ENCODE data around the gene TAF4B. TPM values are rescaled to one million over a fixed set of nuclear protein-coding genes. Genes with fewer than 3 reads are reported as not detected.

The TAF4B gene
- total RNA-seq = 1.8 and 2.2 TPM in 2 replicates
- long read RNA-seq, partial matches to known transcripts = 2 of 2 reads
- long read RNA-seq, other reads (novel, unspliced or antisense) = 0 of 2 reads

GRCh38 chr18:26226229-26227050, at the start of gene TAF4B:
TSS of gene TAF4B (plus strand) at chr18:26226445. CDS start at chr18:26226934, 489 bp downstream.
- peaks cover 55% of the 10 kb centered on the region for H3K27me3 Mint-ChIP-seq
- peaks cover under 1% of the 10 kb centered on the region for H3K36me3 Mint-ChIP-seq (ENCODE audit: insufficient read depth)
- H3K4me1 Mint-ChIP-seq (ENCODE audit: low read depth) = peaks cover 4% of the 10 kb centered on the region
- peak; percentile 89 for DNase-seq (ENCODE audit: low spot score, unreplicated experiment)
- peak within 1 kb of the TSS; percentile 88 for H3K4me3 Mint-ChIP-seq (ENCODE audit: low read depth)
- H3K9me3 Mint-ChIP-seq (ENCODE audit: low read depth) = no peaks in the 10 kb centered on the region
- no peak for TF ChIP-seq CTCF (IDR thresholded peaks at IDR 0.05; ENCODE audit: unreplicated experiment)
- H3K27ac Mint-ChIP-seq = peak within 1 kb of the TSS; percentile 94

- Mint-ChIP-seq H3K4me3 (ENCODE audit: low read depth) (no peak overlapping the region), H3K4me1 (ENCODE audit: low read depth) (no peaks in the 10 kb centered on the region), H3K36me3 (ENCODE audit: insufficient read depth) (no peaks in the 10 kb centered on the region), H3K27me3 (no peaks in the 10 kb centered on the region), H3K27ac (no peak overlapping the region), H3K9me3 (ENCODE audit: low read depth) (no peaks in the 10 kb centered on the region)
- TF ChIP-seq CTCF (IDR thresholded peaks at IDR 0.05; ENCODE audit: unreplicated experiment) = no peak
- no peak for DNase-seq (ENCODE audit: low spot score, unreplicated experiment)
Measured at GRCh38 chr18:26181343-26181826, 44.9 kb upstream of the TAF4B start.

- no peaks in the 10 kb centered on the region for H3K4me1 Mint-ChIP-seq (ENCODE audit: low read depth)
- no peak overlapping the region for H3K27ac Mint-ChIP-seq
- no peak for TF ChIP-seq CTCF (IDR thresholded peaks at IDR 0.05; ENCODE audit: unreplicated experiment)
- no peaks in the 10 kb centered on the region for H3K36me3 Mint-ChIP-seq (ENCODE audit: insufficient read depth)
- no peak overlapping the region for H3K4me3 Mint-ChIP-seq (ENCODE audit: low read depth)
- DNase-seq (ENCODE audit: low spot score, unreplicated experiment) = no peak
- peaks cover 9% of the 10 kb centered on the region for H3K9me3 Mint-ChIP-seq (ENCODE audit: low read depth)
- no peaks in the 10 kb centered on the region for H3K27me3 Mint-ChIP-seq
Measured at GRCh38 chr18:26183395-26184112, 42.7 kb upstream of the TAF4B start.

GRCh38 chr18:26185267-26185666, 41.0 kb upstream of the TAF4B start:
- no peaks in the 10 kb centered on the region for H3K27me3 Mint-ChIP-seq
- no peak overlapping the region for H3K27ac Mint-ChIP-seq
- no peaks in the 10 kb centered on the region for H3K36me3 Mint-ChIP-seq (ENCODE audit: insufficient read depth)
- H3K4me1 Mint-ChIP-seq (ENCODE audit: low read depth) = no peaks in the 10 kb centered on the region
- DNase-seq (ENCODE audit: low spot score, unreplicated experiment) = no peak
- peak; percentile 31 for TF ChIP-seq CTCF (IDR thresholded peaks at IDR 0.05; ENCODE audit: unreplicated experiment)
- peaks cover 9% of the 10 kb centered on the region for H3K9me3 Mint-ChIP-seq (ENCODE audit: low read depth)
- H3K4me3 Mint-ChIP-seq (ENCODE audit: low read depth) = no peak overlapping the region

GRCh38 chr18:26190506-26190905, 35.7 kb upstream of the TAF4B start:
- no peak for DNase-seq (ENCODE audit: low spot score, unreplicated experiment)
- H3K36me3 Mint-ChIP-seq (ENCODE audit: insufficient read depth) = no peaks in the 10 kb centered on the region
- H3K9me3 Mint-ChIP-seq (ENCODE audit: low read depth) = peaks cover 9% of the 10 kb centered on the region
- H3K27me3 Mint-ChIP-seq = no peaks in the 10 kb centered on the region
- no peaks in the 10 kb centered on the region for H3K4me1 Mint-ChIP-seq (ENCODE audit: low read depth)
- H3K4me3 Mint-ChIP-seq (ENCODE audit: low read depth) = no peak overlapping the region
- H3K27ac Mint-ChIP-seq = no peak overlapping the region
- TF ChIP-seq CTCF (IDR thresholded peaks at IDR 0.05; ENCODE audit: unreplicated experiment) = no peak
